HG03520 (cell line): ENCODE results near the gene TBC1D22B.

ENCODE experiments used
- ATAC-seq: cut with Tn5 transposase; IDR thresholded peaks from one replicate; pipeline ENCODE4 v1.9.1; 2021; ENCODE audit warnings: mild to moderate bottlenecking, moderate library complexity; ENCODE audit not compliant: unreplicated experiment

The TBC1D22B gene

GRCh38 chr6:37239950-37240713 is 17.4 kb upstream of the TBC1D22B start:
- no peak for ATAC-seq

- ATAC-seq, result no peak
These were observed 16.4 kb upstream of the TBC1D22B start for GRCh38 chr6:37241131-37241530.

GRCh38 chr6:37241775-37242428 is 15.7 kb upstream of the TBC1D22B start:
- ATAC-seq, result no peak

- ATAC-seq, result no peak
These were observed 15.0 kb upstream of the TBC1D22B start for GRCh38 chr6:37242429-37243052.

- ATAC-seq, result no peak
These were observed 14.3 kb upstream of the TBC1D22B start for GRCh38 chr6:37243131-37243815.

GRCh38 chr6:37243816-37244370 is 13.7 kb upstream of the TBC1D22B start:
- ATAC-seq, result no peak

GRCh38 chr6:37244430-37245310 is 12.9 kb upstream of the TBC1D22B start:
- no peak for ATAC-seq

GRCh38 chr6:37251211-37251780 is 6.3 kb upstream of the TBC1D22B start:
- no peak for ATAC-seq

GRCh38 chr6:37253486-37254007 is 4.0 kb upstream of the TBC1D22B start:
- ATAC-seq, result no peak

- no peak for ATAC-seq
These were observed 2.7 kb upstream of the TBC1D22B start for GRCh38 chr6:37254881-37255280.

- ATAC-seq, result no peak
These were observed 766 bp upstream of the TBC1D22B start for GRCh38 chr6:37256692-37257319.

- ATAC-seq, result no peak
These were observed 295 bp upstream of the TBC1D22B start for GRCh38 chr6:37257320-37257633.

- no peak for ATAC-seq
These were observed 983 bp downstream of the TBC1D22B start for GRCh38 chr6:37258405-37259105.

GRCh38 chr6:37259191-37259590 is 1.6 kb downstream of the TBC1D22B start:
- ATAC-seq, result no peak

GRCh38 chr6:37260040-37260439 is 2.5 kb downstream of the TBC1D22B start:
- ATAC-seq, result no peak

- no peak for ATAC-seq
These were observed 2.9 kb downstream of the TBC1D22B start for GRCh38 chr6:37260444-37260843.

- ATAC-seq, result no peak
These were observed 3.6 kb downstream of the TBC1D22B start for GRCh38 chr6:37261198-37261597.

- ATAC-seq, result no peak
These were observed 5.0 kb downstream of the TBC1D22B start for GRCh38 chr6:37262446-37263026.
